ENCODE data around the gene COL10A1. TPM values are rescaled to one million over a fixed set of nuclear protein-coding genes. Genes with fewer than 3 reads are reported as not detected.

COL10A1 gene
- total RNA-seq, 1 donor from 2014 or later, result not detected

GRCh38 chr6:116154887-116155286 lies 29.0 kb upstream of the COL10A1 start:
- Histone ChIP-seq H3K9me3 (ENCODE audit: low read depth) (no peaks in the 10 kb centered on the region), H3F3A (ENCODE audit: low read depth) (no peaks in the 10 kb centered on the region), H3K9ac (no peak overlapping the region), H3K27ac (no peak overlapping the region), H3K36me3 (no peaks in the 10 kb centered on the region), H3K4me1 (peaks cover 13% of the 10 kb centered on the region), H3K4me3 (no peak overlapping the region), H3K79me2 (ENCODE audit: low read depth) (no peaks in the 10 kb centered on the region), H2AFZ (replicated peaks) (no peak overlapping the region), H3K4me2 (no peak overlapping the region), H4K20me1 (ENCODE audit: low read depth) (no peaks in the 10 kb centered on the region), H3K27me3 (no peaks in the 10 kb centered on the region)
- TF ChIP-seq CTCF (IDR thresholded peaks at IDR 0.05) (no peak), EZH2 (IDR thresholded peaks at IDR 0.05) (no peak), EZH2phosphoT487 (IDR thresholded peaks at IDR 0.05) (no peak)
- H3K9me3 Mint-ChIP-seq, result no peaks in the 10 kb centered on the region
- H3K27ac Mint-ChIP-seq, result no peak overlapping the region
- H3K4me1 Mint-ChIP-seq, result peaks cover 5% of the 10 kb centered on the region
- no peak overlapping the region for H3K4me3 Mint-ChIP-seq
- no peak for DNase-seq (ENCODE audit: low spot score)
- H3K27me3 Mint-ChIP-seq (ENCODE audit: insufficient read depth, low read depth), result no peaks in the 10 kb centered on the region
- no peaks in the 10 kb centered on the region for H3K36me3 Mint-ChIP-seq

- no peak overlapping the region for H2AFZ ChIP-seq (replicated peaks)
- Mint-ChIP-seq H3K27ac (no peak overlapping the region), H3K27me3 (ENCODE audit: insufficient read depth, low read depth) (no peaks in the 10 kb centered on the region), H3K4me1 (peaks cover 5% of the 10 kb centered on the region), H3K4me3 (no peak overlapping the region), H3K9me3 (no peaks in the 10 kb centered on the region), H3K36me3 (no peaks in the 10 kb centered on the region)
- H3K4me1 ChIP-seq, result peaks cover 13% of the 10 kb centered on the region
- no peaks in the 10 kb centered on the region for H4K20me1 ChIP-seq (ENCODE audit: low read depth)
- no peak overlapping the region for H3K4me3 ChIP-seq
- no peak overlapping the region for H3K9ac ChIP-seq
- no peaks in the 10 kb centered on the region for H3K36me3 ChIP-seq
- H3K9me3 ChIP-seq (ENCODE audit: low read depth), result no peaks in the 10 kb centered on the region
- peak overlapping the region; percentile 11 for H3K27ac ChIP-seq
- TF ChIP-seq EZH2phosphoT487 (IDR thresholded peaks at IDR 0.05) (no peak), EZH2 (IDR thresholded peaks at IDR 0.05) (no peak), CTCF (IDR thresholded peaks at IDR 0.05) (no peak)
- no peaks in the 10 kb centered on the region for H3K79me2 ChIP-seq (ENCODE audit: low read depth)
- peak overlapping the region; percentile 45 for H3K4me2 ChIP-seq
- no peaks in the 10 kb centered on the region for H3F3A ChIP-seq (ENCODE audit: low read depth)
- DNase-seq (ENCODE audit: low spot score), result no peak
- no peaks in the 10 kb centered on the region for H3K27me3 ChIP-seq
Observed at GRCh38 chr6:116152620-116153019, 26.7 kb upstream of the COL10A1 start.

GRCh38 chr6:116145803-116146675 lies 20.1 kb upstream of the COL10A1 start:
- Histone ChIP-seq H3K4me2 (no peak overlapping the region), H3F3A (ENCODE audit: low read depth) (no peaks in the 10 kb centered on the region), H3K79me2 (ENCODE audit: low read depth) (no peaks in the 10 kb centered on the region), H3K4me1 (no peaks in the 10 kb centered on the region), H3K9me3 (ENCODE audit: low read depth) (no peaks in the 10 kb centered on the region), H3K4me3 (no peak overlapping the region), H3K27me3 (no peaks in the 10 kb centered on the region), H4K20me1 (ENCODE audit: low read depth) (no peaks in the 10 kb centered on the region), H2AFZ (replicated peaks) (no peak overlapping the region), H3K27ac (no peak overlapping the region), H3K9ac (no peak overlapping the region), H3K36me3 (no peaks in the 10 kb centered on the region)
- Mint-ChIP-seq H3K27me3 (ENCODE audit: insufficient read depth, low read depth) (no peaks in the 10 kb centered on the region), H3K36me3 (no peaks in the 10 kb centered on the region), H3K27ac (no peak overlapping the region), H3K4me1 (peaks cover 5% of the 10 kb centered on the region), H3K9me3 (no peaks in the 10 kb centered on the region), H3K4me3 (no peak overlapping the region)
- no peak for DNase-seq (ENCODE audit: low spot score)
- no peak for TF ChIP-seq EZH2 (IDR thresholded peaks at IDR 0.05)

GRCh38 chr6:116144605-116145004 lies 18.7 kb upstream of the COL10A1 start:
- DNase-seq (ENCODE audit: low spot score), result no peak
- Histone ChIP-seq H2AFZ (replicated peaks) (no peak overlapping the region), H3K9ac (no peak overlapping the region), H3K27ac (no peak overlapping the region), H3F3A (ENCODE audit: low read depth) (no peaks in the 10 kb centered on the region), H3K9me3 (ENCODE audit: low read depth) (no peaks in the 10 kb centered on the region), H3K79me2 (ENCODE audit: low read depth) (no peaks in the 10 kb centered on the region), H4K20me1 (ENCODE audit: low read depth) (peaks cover 4% of the 10 kb centered on the region), H3K36me3 (no peaks in the 10 kb centered on the region), H3K27me3 (no peaks in the 10 kb centered on the region), H3K4me2 (no peak overlapping the region), H3K4me3 (no peak overlapping the region), H3K4me1 (no peaks in the 10 kb centered on the region)
- Mint-ChIP-seq H3K9me3 (no peaks in the 10 kb centered on the region), H3K36me3 (no peaks in the 10 kb centered on the region), H3K27ac (no peak overlapping the region), H3K27me3 (ENCODE audit: insufficient read depth, low read depth) (no peaks in the 10 kb centered on the region), H3K4me3 (no peak overlapping the region), H3K4me1 (peaks cover 5% of the 10 kb centered on the region)
- TF ChIP-seq EZH2 (IDR thresholded peaks at IDR 0.05) (no peak), EZH2phosphoT487 (IDR thresholded peaks at IDR 0.05) (no peak), CTCF (IDR thresholded peaks at IDR 0.05) (no peak)

Data from neural progenitor cell (in vitro differentiated cells).